Diencephalon (tissue), 1 donor: ENCODE data around the gene CA5A. TPM values are rescaled to one million over a fixed set of nuclear protein-coding genes. Genes with fewer than 3 reads are reported as not detected.

ENCODE experiments used
- small RNA-seq: library from RNA; depleted of rRNA; stranded (forward); fragments of <200 nt; gene quantifications from one replicate; pipeline ENCODE3, GENCODE V24; 2014
- total RNA-seq: library from RNA; depleted of rRNA; stranded (reverse); fragments of >200 nt; gene quantifications from one replicate; pipeline ENCODE4 v1.2.3, GENCODE V29; 2014

Gene CA5A
- not detected for total RNA-seq

GRCh38 chr16:87936375-87937230 is at the start of gene CA5A:
Gene CA5A, minus strand, starts transcription at chr16:87936529. Its CDS starts 79 bp downstream, at chr16:87936450.

GRCh38 chr16:87950765-87951551 is 14.6 kb upstream of the CA5A start, which contains the start of gene BANP:
Gene BANP, plus strand, starts transcription at chr16:87951434. Its CDS starts 23,682 bp downstream, at chr16:87975116.

GRCh38 chr16:87869061-87869878 is 67.1 kb downstream of the CA5A start, which contains the start of gene SLC7A5:
Gene SLC7A5, minus strand, starts transcription at chr16:87869507. Its CDS starts 85 bp downstream, at chr16:87869422.

Small RNA genes within 50 kb of the gene (small RNA-seq; reads per million reads assigned to genes)
- not detected for gene AC127455.1

Other genes with a start within 250 kb of the CA5A start
- 21.0 TPM for gene KLHDC4, start 170.5 kb downstream of the CA5A start, total RNA-seq
- 33.7 TPM for gene SLC7A5, start 67.0 kb downstream of the CA5A start, total RNA-seq
- 32.5 TPM for gene BANP, start 14.9 kb upstream of the CA5A start, total RNA-seq